ENCODE measurements around the gene NASP.
"Not testable (repeated sequence)": the region's sequence is repeated elsewhere in the genome, so short reads cannot be mapped to it uniquely, and the experiment has no call there.

DNA sequence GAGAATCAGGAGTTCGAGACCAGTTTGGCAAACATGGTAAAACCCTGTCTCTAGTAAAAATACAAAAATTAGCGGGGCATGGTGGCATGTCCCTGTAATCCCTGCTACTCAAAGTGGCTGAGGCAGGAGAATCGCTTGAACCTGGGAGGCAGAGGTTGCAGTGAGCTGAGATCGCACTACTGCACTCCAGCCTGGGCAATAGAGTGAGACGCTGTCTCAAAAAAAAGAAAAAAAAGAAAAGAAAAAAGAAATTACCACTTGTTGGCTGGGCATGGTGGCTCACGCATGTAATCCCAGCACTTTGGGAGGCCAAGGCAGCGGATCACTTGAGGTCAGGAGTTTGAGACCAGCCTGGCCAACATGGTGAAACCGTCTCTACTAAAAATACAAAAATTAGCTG is 12.9 kb downstream of the NASP start:
- TF ChIP-seq, protein P1, sequence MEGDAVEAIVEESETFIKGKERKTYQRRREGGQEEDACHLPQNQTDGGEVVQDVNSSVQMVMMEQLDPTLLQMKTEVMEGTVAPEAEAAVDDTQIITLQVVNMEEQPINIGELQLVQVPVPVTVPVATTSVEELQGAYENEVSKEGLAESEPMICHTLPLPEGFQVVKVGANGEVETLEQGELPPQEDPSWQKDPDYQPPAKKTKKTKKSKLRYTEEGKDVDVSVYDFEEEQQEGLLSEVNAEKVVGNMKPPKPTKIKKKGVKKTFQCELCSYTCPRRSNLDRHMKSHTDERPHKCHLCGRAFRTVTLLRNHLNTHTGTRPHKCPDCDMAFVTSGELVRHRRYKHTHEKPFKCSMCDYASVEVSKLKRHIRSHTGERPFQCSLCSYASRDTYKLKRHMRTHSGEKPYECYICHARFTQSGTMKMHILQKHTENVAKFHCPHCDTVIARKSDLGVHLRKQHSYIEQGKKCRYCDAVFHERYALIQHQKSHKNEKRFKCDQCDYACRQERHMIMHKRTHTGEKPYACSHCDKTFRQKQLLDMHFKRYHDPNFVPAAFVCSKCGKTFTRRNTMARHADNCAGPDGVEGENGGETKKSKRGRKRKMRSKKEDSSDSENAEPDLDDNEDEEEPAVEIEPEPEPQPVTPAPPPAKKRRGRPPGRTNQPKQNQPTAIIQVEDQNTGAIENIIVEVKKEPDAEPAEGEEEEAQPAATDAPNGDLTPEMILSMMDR (conservative IDR thresholded peaks at IDR 0.05; ENCODE audit: low read depth in 2 of 2): not testable (repeated sequence)
- TF ChIP-seq, protein P2, sequence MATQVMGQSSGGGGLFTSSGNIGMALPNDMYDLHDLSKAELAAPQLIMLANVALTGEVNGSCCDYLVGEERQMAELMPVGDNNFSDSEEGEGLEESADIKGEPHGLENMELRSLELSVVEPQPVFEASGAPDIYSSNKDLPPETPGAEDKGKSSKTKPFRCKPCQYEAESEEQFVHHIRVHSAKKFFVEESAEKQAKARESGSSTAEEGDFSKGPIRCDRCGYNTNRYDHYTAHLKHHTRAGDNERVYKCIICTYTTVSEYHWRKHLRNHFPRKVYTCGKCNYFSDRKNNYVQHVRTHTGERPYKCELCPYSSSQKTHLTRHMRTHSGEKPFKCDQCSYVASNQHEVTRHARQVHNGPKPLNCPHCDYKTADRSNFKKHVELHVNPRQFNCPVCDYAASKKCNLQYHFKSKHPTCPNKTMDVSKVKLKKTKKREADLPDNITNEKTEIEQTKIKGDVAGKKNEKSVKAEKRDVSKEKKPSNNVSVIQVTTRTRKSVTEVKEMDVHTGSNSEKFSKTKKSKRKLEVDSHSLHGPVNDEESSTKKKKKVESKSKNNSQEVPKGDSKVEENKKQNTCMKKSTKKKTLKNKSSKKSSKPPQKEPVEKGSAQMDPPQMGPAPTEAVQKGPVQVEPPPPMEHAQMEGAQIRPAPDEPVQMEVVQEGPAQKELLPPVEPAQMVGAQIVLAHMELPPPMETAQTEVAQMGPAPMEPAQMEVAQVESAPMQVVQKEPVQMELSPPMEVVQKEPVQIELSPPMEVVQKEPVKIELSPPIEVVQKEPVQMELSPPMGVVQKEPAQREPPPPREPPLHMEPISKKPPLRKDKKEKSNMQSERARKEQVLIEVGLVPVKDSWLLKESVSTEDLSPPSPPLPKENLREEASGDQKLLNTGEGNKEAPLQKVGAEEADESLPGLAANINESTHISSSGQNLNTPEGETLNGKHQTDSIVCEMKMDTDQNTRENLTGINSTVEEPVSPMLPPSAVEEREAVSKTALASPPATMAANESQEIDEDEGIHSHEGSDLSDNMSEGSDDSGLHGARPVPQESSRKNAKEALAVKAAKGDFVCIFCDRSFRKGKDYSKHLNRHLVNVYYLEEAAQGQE (IDR thresholded peaks at IDR 0.05; ENCODE audit: unreplicated experiment): not testable (repeated sequence)
- not testable (repeated sequence) for TF ChIP-seq EZH2phosphoT487 (IDR thresholded peaks at IDR 0.05; ENCODE audit: unreplicated experiment); JUNB (IDR thresholded peaks at IDR 0.05; ENCODE audit: unreplicated experiment); POLR2AphosphoS5 (IDR thresholded peaks at IDR 0.05; ENCODE audit: low read depth); EZH2 (IDR thresholded peaks at IDR 0.05; ENCODE audit: low read depth, unreplicated experiment); CREB1 (CRISPR knock-in tag; IDR thresholded peaks at IDR 0.05; ENCODE audit: low read depth); ZNF114 (CRISPR knock-in tag; IDR thresholded peaks at IDR 0.05)
